H1 (cell line): ENCODE data around the gene PAX8. TPM values are rescaled to one million over a fixed set of nuclear protein-coding genes. Genes with fewer than 3 reads are reported as not detected.
A peak's percentile ranks its signal among the peaks of the same experiment; 100 is the strongest.

Experiments
- CTCF ChIA-PET: fragments of 300-600 bp; sonication (Branson Sonifier 250); formaldehyde crosslinking; loops from one replicate; lab custom pipeline; 2021; ENCODE audit not compliant: partially characterized antibody; lab: Charles Lee
- POLR2A ChIA-PET: fragments of 300-600 bp; sonication (Branson Sonifier 250); formaldehyde crosslinking; loops from one replicate; lab custom pipeline; 2021; ENCODE audit warnings: inconsistent platforms; ENCODE audit not compliant: partially characterized antibody; lab: Charles Lee
- DNase-seq, 2 experiments: peaks; one replicate each; pipeline versions ENCODE4 v3.0.0 to v3.0.0-alpha.2; 2010 to 2022; ENCODE audit warnings: low spot score in 2 of 2, low read depth in 1 of 2, mixed read lengths in 1 of 2
- FAIRE-seq: peaks from 2 replicates; lab custom pipeline; 2011; peaks lifted over from hg19 to GRCh38; lab: Jason Lieb, UNC
- H2AFZ ChIP-seq: 2 replicates; pipeline ENCODE4 v1.8.1; 2012; ENCODE audit warnings: low read length, inconsistent platforms
- H2AK5ac ChIP-seq: 2 replicates; pipeline ENCODE4 v1.6.1; 2013; ENCODE audit warnings: low read depth, low read length
- H2BK120ac ChIP-seq: replicated peaks from 2 replicates; pipeline ENCODE3; 2013; ENCODE audit warnings: low read depth, low read length, inconsistent platforms
- H2BK12ac ChIP-seq: 2 replicates; pipeline ENCODE4 v1.6.1; 2013; ENCODE audit warnings: low read depth, low read length
- H2BK15ac ChIP-seq: 2 replicates; pipeline ENCODE4 v1.6.1; 2013; ENCODE audit warnings: low read length
- H2BK20ac ChIP-seq: 2 replicates; pipeline ENCODE4 v1.6.1; 2013; ENCODE audit warnings: low read length
- H2BK5ac ChIP-seq: 2 replicates; pipeline ENCODE4 v1.6.1; 2013; ENCODE audit warnings: low read depth, low read length
- H3K14ac ChIP-seq: 2 replicates; pipeline ENCODE4 v1.6.1; 2013; ENCODE audit warnings: inconsistent platforms; ENCODE audit not compliant: insufficient read length
- H3K18ac ChIP-seq: 2 replicates; pipeline ENCODE4 v1.6.1; 2013; ENCODE audit warnings: low read length; ENCODE audit errors: extremely low read depth
- H3K23ac ChIP-seq: 2 replicates; pipeline ENCODE4 v1.6.1; 2013; ENCODE audit warnings: inconsistent platforms; ENCODE audit not compliant: insufficient read length
- H3K23me2 ChIP-seq: 2 replicates; pipeline ENCODE4 v1.6.1; 2013; ENCODE audit warnings: low read depth, low read length
- H3K27ac ChIP-seq: 2 replicates; pipeline ENCODE4 v1.6.1; 2011; ENCODE audit warnings: low read depth, low read length, inconsistent platforms
- H3K27me3 ChIP-seq, 4 experiments: replicated peaks in 1 of 4; 1 replicate in 1 of 4; 2 replicates in 3 of 4; pipeline versions ENCODE4 v1.6.1 to v1.8.1; 2011 to 2013; ENCODE audit warnings: low read length in 3 of 4, mild to moderate bottlenecking in 3 of 4, inconsistent platforms in 2 of 4, mixed read lengths in 2 of 4, moderate library complexity in 1 of 4; ENCODE audit not compliant: control insufficient read depth in 3 of 4, insufficient read depth in 3 of 4; ENCODE audit errors: extremely low read depth in 1 of 4
- H3K36me3 ChIP-seq, 4 experiments: 2 replicates each; pipeline versions ENCODE4 v1.6.1 to v1.8.1; 2011 to 2013; ENCODE audit warnings: mild to moderate bottlenecking in 4 of 4, low read length in 3 of 4, moderate library complexity in 2 of 4, control low read depth in 1 of 4, inconsistent platforms in 1 of 4; ENCODE audit not compliant: insufficient read depth in 4 of 4, control insufficient read depth in 2 of 4
- H3K4ac ChIP-seq: replicated peaks from 2 replicates; pipeline ENCODE3; 2013; ENCODE audit warnings: low read length, low read depth, mixed read lengths, inconsistent platforms; ENCODE audit not compliant: insufficient read length
- H3K4me1 ChIP-seq, 4 experiments: replicated peaks in 1 of 4; 1 replicate in 1 of 4; 2 replicates in 3 of 4; pipeline versions ENCODE4 v1.6.1 to v1.8.1; 2011 to 2013; ENCODE audit warnings: low read length in 3 of 4, inconsistent platforms in 2 of 4, mixed read lengths in 1 of 4; ENCODE audit not compliant: insufficient read depth in 4 of 4, control insufficient read depth in 3 of 4
- H3K4me2 ChIP-seq, 2 experiments: 2 replicates each; pipeline versions ENCODE4 v1.6.1 to v1.8.1; 2011 to 2013; ENCODE audit warnings: low read depth in 2 of 2, low read length in 2 of 2, control low read depth in 1 of 2, inconsistent platforms in 1 of 2, mild to moderate bottlenecking in 1 of 2; ENCODE audit not compliant: insufficient read depth in 1 of 2
- H3K4me3 ChIP-seq, 4 experiments: fragments of 200-600, 300-600 bp in 1 of 4; sonication (generic), shearing (Covaris generic), sonication (Bioruptor Twin) in 1 of 4; 2 replicates each; pipeline versions ENCODE4 v1.5.1 to v1.8.1; 2011 to 2016; ENCODE audit warnings: low read length in 4 of 4, low read depth in 3 of 4, control low read depth in 2 of 4, inconsistent platforms in 2 of 4, mild to moderate bottlenecking in 2 of 4, mixed read lengths in 1 of 4, moderate library complexity in 1 of 4; ENCODE audit not compliant: insufficient read depth in 2 of 4; ENCODE audit errors: extremely low read depth in 1 of 4
- H3K56ac ChIP-seq: replicated peaks from 2 replicates; pipeline ENCODE3; 2013; ENCODE audit warnings: low read depth, mild to moderate bottlenecking, mixed read lengths, low read length, inconsistent platforms; ENCODE audit not compliant: insufficient read length
- H3K79me1 ChIP-seq: 2 replicates; pipeline ENCODE4 v1.6.1; 2013; ENCODE audit warnings: low read depth, low read length, control low read depth
- H3K79me2 ChIP-seq, 2 experiments: 2 replicates each; pipeline versions ENCODE4 v1.6.1 to v1.8.1; 2012 to 2013; ENCODE audit warnings: low read length in 2 of 2, mild to moderate bottlenecking in 2 of 2, inconsistent platforms in 1 of 2; ENCODE audit not compliant: insufficient read depth in 2 of 2, control insufficient read depth in 1 of 2
- H3K9ac ChIP-seq, 4 experiments: replicated peaks in 1 of 4; 1 replicate in 1 of 4; 2 replicates in 3 of 4; pipeline versions ENCODE4 v1.6.1 to v1.8.1; 2011 to 2013; ENCODE audit warnings: low read depth in 3 of 4, low read length in 3 of 4, control low read depth in 2 of 4, mild to moderate bottlenecking in 2 of 4, moderate library complexity in 2 of 4, inconsistent platforms in 1 of 4; ENCODE audit errors: extremely low read depth in 1 of 4
- H3K9me3 ChIP-seq, 2 experiments: 2 replicates each; pipeline versions ENCODE4 v1.6.1 to v1.8.1; 2012 to 2013; ENCODE audit warnings: mild to moderate bottlenecking in 2 of 2, moderate library complexity in 2 of 2, control low read depth in 1 of 2, inconsistent platforms in 1 of 2, low read depth in 1 of 2, low read length in 1 of 2, mixed read lengths in 1 of 2; ENCODE audit not compliant: insufficient read depth in 2 of 2
- H4K20me1 ChIP-seq, 2 experiments: replicated peaks in 1 of 2; 2 replicates each; pipeline versions ENCODE3 to v1.8.1; 2011 to 2013; ENCODE audit warnings: inconsistent platforms in 2 of 2, low read length in 2 of 2, mild to moderate bottlenecking in 1 of 2; ENCODE audit not compliant: insufficient read depth in 2 of 2, control insufficient read depth in 1 of 2
- H4K5ac ChIP-seq: 2 replicates; pipeline ENCODE4 v1.6.1; 2013; ENCODE audit warnings: low read length, low read depth, mixed read lengths, inconsistent platforms; ENCODE audit not compliant: insufficient read length
- H4K8ac ChIP-seq: 2 replicates; pipeline ENCODE4 v1.8.0; 2013; ENCODE audit warnings: mild to moderate bottlenecking, moderate library complexity, low read length, inconsistent platforms; ENCODE audit not compliant: insufficient read depth; ENCODE audit errors: extremely low read depth
- H4K91ac ChIP-seq: replicated peaks from 2 replicates; pipeline ENCODE3; 2013; ENCODE audit warnings: low read length, mixed read lengths, inconsistent platforms; ENCODE audit not compliant: insufficient read length
- CBX8 ChIP-seq: fragments of 300-800, 300-1000 bp; sonication (generic); IDR thresholded peaks from 2 replicates; pipeline ENCODE4 v1.7.1; 2016; ENCODE audit warnings: low read depth, low read length, borderline replicate concordance
- CTCF ChIP-seq, 3 experiments: IDR thresholded peaks; 1 replicate in 2 of 3; 2 replicates in 1 of 3; pipeline versions ENCODE4 v1.5.1 to v1.6.1; 2011; ENCODE audit warnings: low read length in 3 of 3, mild to moderate bottlenecking in 3 of 3, inconsistent platforms in 2 of 3, low read depth in 1 of 3, moderate library complexity in 1 of 3; ENCODE audit not compliant: insufficient read depth in 1 of 3; ENCODE audit errors: control extremely low read depth in 1 of 3
- EZH2 ChIP-seq: fragments of 200-600 bp; sonication (generic); IDR thresholded peaks from 2 replicates; pipeline ENCODE4 v1.7.1; 2012; ENCODE audit warnings: low read depth, mild to moderate bottlenecking, moderate library complexity, low read length, inconsistent platforms; ENCODE audit not compliant: severe bottlenecking
- JUND ChIP-seq: IDR thresholded peaks from 2 replicates; pipeline ENCODE4 v1.6.1; 2011; ENCODE audit warnings: mild to moderate bottlenecking, improper control_type of control experiment, low read length
- POU5F1 ChIP-seq: IDR thresholded peaks from 2 replicates; pipeline ENCODE4 v1.6.1; 2011; ENCODE audit warnings: low read depth, mild to moderate bottlenecking, low read length, moderate library complexity
- RNF2 ChIP-seq: fragments of 200-900, 300-1000 bp; sonication (generic); IDR thresholded peaks from 2 replicates; pipeline ENCODE4 v1.7.1; 2016; ENCODE audit warnings: borderline replicate concordance, low read depth, mild to moderate bottlenecking, antibody characterized with exemption, low read length; ENCODE audit not compliant: poor library complexity, severe bottlenecking; ENCODE audit errors: missing control alignments
- SP2 ChIP-seq: IDR thresholded peaks from 2 replicates; pipeline ENCODE4 v1.6.1; 2012; ENCODE audit warnings: mild to moderate bottlenecking, low read length, inconsistent platforms
- TBP ChIP-seq: IDR thresholded peaks from 2 replicates; pipeline ENCODE4 v1.6.1; 2011; ENCODE audit warnings: low read depth, low read length, improper control_type of control experiment
- ZNF274 ChIP-seq: IDR thresholded peaks from 2 replicates; pipeline ENCODE4 v1.7.0; 2012; ENCODE audit warnings: low read length, borderline replicate concordance; ENCODE audit errors: extremely low read depth
- WGBS, 2 experiments: shearing (Covaris generic) in 1 of 2; methylation state at CpG; one replicate each; pipeline versions ENCODE4 v1.1.6 to v1.1.7; 2013 to 2015; ENCODE audit warnings: low lambda C conversion rate in 2 of 2, mixed read lengths in 2 of 2, inconsistent platforms in 1 of 2, low coverage in 1 of 2, missing lambda C conversion rate in 1 of 2; ENCODE audit not compliant: insufficient replicate concordance in 2 of 2, insufficient coverage in 1 of 2, insufficient read length in 1 of 2; ENCODE audit errors: extremely low coverage in 1 of 2, missing lambda C conversion rate in 1 of 2; 5-methylcytosine and 5-hydroxymethylcytosine counted together
- polyA plus RNA-seq, 7 experiments: library from polyadenylated mRNA; depleted of rRNA in 3 of 7; stranded (reverse) in 5 of 7; unstranded in 2 of 7; fragments of >200 nt in 5 of 7; fragments of 200-250 nt in 2 of 7; gene quantifications; 1 replicate in 5 of 7; 2 replicates in 1 of 7; 4 replicates in 1 of 7; pipeline versions ENCODE4 v1.2.1 to v1.2.3, GENCODE V29; 2011 to 2013; ENCODE audit warnings: missing spikeins in 2 of 7, mixed read lengths in 2 of 7
- total RNA-seq: library from RNA; stranded (reverse); fragmentation: NEBNext Ultra II Directional; extraction: Animal tissue kit (Norgen Biotek cat#: 25700); gene quantifications from 2 replicates; pipeline ENCODE4 v1.2.1, GENCODE V29; 2021

Gene PAX8
- total and polyA plus RNA-seq, 2 of the 8 experiments (the other 6 are each of a cell fraction or from before 2014, with no cell fraction given), result 0.02 TPM; not detected in 1

- Histone ChIP-seq H3K4me1 (peaks cover 4 to 8% (median 7%) of the 10 kb centered on the region in 4 experiments), H3K23ac (no peak overlapping the region), H2BK15ac (no peak overlapping the region), H2BK20ac (no peak overlapping the region), H3K27ac (no peak overlapping the region), H3K36me3 (peaks cover 0 to 4% (median 0%) of the 10 kb centered on the region in 4 experiments; a peak in 1 of 8 replicates), H4K5ac (no peak overlapping the region), H2AFZ (no peak overlapping the region), H3K9me3 (no peaks in the 10 kb centered on the region; a peak in 1 of 4 replicates), H3K79me2 (no peaks in the 10 kb centered on the region), H2AK5ac (no peak overlapping the region), H3K18ac (no peak overlapping the region), H3K79me1 (no peaks in the 10 kb centered on the region), H2BK120ac (no peak overlapping the region), H3K4me2 (peak overlapping the region; percentile 24 to 52), H4K91ac (no peak overlapping the region), H3K9ac (no peak overlapping the region), H4K8ac (no peak overlapping the region), H2BK12ac (no peak overlapping the region), H3K4me3 (peak overlapping the region in 1 of 4 experiments; percentile 47; a peak in 2 of 8 replicates), H3K23me2 (peaks cover 7% of the 10 kb centered on the region; the same call in 1 of the 2 replicates), H3K27me3 (peaks cover 55 to 83% (median 74%) of the 10 kb centered on the region in 4 experiments), H3K56ac (no peak overlapping the region), H3K4ac (no peak overlapping the region), H3K14ac (no peak overlapping the region), H4K20me1 (peaks cover 2 to 6% of the 10 kb centered on the region in 2 experiments), H2BK5ac (no peak overlapping the region)
- WGBS, 2 experiments, result 3% methylated on average over 8 of the region's 8 CpGs; no CpG with 5 or more reads in 1 of the 2 experiments
- ChIA-PET POLR2A (no interaction called here), CTCF (interaction anchor here (0.7 to 5.0 kb wide), 11 partner anchors 11 to 136 kb away, joined by 3 to 45 read pairs (median 6); no protein-coding TSS in a partner anchor)
- DNase-seq (peak in 1 of 2 experiments; percentile 59), FAIRE-seq (peak; percentile 94)
- TF ChIP-seq ZNF274 (no peak), EZH2 (peak; percentile 32), SP2 (no peak), RNF2 (peak; percentile 42), CTCF (IDR thresholded peaks at IDR 0.05; ENCODE audit: control extremely low read depth in 1 of 3, insufficient read depth in 1 of 3, low read depth in 1 of 3, low read length in 3 of 3) (peak; percentile 45 to 53 (median 45)), POU5F1 (no peak), JUND (no peak), TBP (0 out of 2 replicates have a peak, but pooled peaks have one; percentile 30), CBX8 (no peak)
Observed at GRCh38 chr2:113273027-113273551, 5.6 kb downstream of the PAX8 start.
